ENCODE measurements around the gene PYGB. TPM values are rescaled to one million over a fixed set of nuclear protein-coding genes. Genes with fewer than 3 reads are reported as not detected.

The PYGB gene
- total and polyA plus RNA-seq, 4 experiments from 2014 or later, result 28.3 to 35.6 (median 34.2) TPM

DNA sequence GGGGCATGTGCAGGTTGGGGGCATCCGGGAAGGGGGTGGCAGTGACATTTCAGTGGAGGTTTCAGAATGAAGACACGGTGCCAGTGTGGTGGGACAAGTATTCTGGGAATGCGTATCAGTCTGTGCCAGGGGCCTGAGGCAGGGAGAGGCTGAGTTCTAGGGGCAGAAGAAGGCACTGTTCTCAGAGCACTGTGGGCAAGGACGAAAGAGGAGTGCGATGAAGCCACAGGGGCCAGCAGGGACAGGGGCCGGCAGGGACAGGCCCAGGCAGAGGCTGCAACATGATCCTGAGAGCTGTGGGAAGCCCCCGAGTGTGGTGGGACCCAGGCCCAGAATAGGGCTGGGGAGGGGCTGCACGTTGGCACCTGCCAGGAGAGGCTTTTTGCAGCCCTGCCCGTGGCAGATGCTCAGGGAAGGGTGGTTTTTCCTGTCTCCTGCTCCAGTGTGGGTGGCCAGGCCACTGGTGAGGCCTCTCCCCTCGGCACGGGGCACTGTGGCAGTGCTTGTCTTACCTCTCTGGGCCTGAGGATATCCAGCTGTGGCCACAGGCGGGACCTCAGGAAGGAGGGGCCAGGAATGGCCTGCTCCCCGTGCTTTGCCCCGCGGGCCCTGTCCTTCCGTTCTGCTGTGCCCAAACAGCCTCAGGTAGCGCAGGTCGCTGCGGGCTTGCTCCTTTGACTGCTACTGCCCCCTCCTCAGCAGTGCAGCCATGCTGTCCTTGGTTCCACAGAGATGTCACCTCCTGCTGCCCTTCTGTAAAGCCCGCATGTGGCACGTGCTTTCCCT lies 42.4 kb upstream of the PYGB start:
- CTCF ChIA-PET (ENCODE audit: partially characterized antibody), result no interaction called here
- DNase-seq, result no peak
- Mint-ChIP-seq H3K4me3 (no peak overlapping the region), H3K9me3 (no peaks in the 10 kb centered on the region), H3K4me1 (peaks cover 13 to 28% (median 24%) of the 10 kb centered on the region in 4 donors), H3K27me3 (no peaks in the 10 kb centered on the region), H3K27ac (peak overlapping the region in 3 of 7 donors; percentile 29 to 72 (median 62)), H3K36me3 (peaks cover 16 to 17% of the 10 kb centered on the region in 2 donors)
- Histone ChIP-seq H3K36me3 (ENCODE audit: insufficient read depth, low read length) (no peaks in the 10 kb centered on the region), H3K4me3 (ENCODE audit: low read length in 2 of 2) (no peak overlapping the region), H3K9me3 (ENCODE audit: control insufficient read depth in 1 of 2, low read length in 2 of 2) (no peaks in the 10 kb centered on the region), H3K4me1 (ENCODE audit: insufficient read depth, low read length) (no peaks in the 10 kb centered on the region), H3K27ac (ENCODE audit: low read depth, low read length) (no peak overlapping the region), H3K27me3 (ENCODE audit: insufficient read depth, low read length) (no peaks in the 10 kb centered on the region)
- intact Hi-C loops (cut with micrococcal nuclease), result no loop called here
- POLR2A ChIA-PET (ENCODE audit: partially characterized antibody), result interaction anchor here (2.2 kb wide), 1 partner anchor 10 kb away, joined by 11 read pairs; the partner anchor contains the start of gene ENTPD6

DNA sequence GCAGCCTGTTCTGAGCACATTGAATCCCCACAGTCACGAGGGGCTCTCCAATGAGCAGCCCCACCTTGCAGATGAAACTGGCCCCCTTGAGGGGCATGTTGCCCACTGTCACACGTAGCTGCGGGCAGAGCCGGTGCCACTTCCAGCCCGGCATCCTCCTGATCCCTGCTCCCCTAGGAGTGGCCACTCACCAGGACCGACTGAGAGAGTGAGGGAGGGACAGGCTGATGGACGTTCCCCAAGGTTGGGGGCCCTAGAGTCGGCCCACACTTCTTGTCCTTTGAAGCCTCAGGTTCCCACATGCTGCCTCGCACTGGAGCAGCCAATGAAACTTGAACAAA lies 41.9 kb upstream of the PYGB start:
- no peaks in the 10 kb centered on the region for H3K9me3 ChIP-seq (ENCODE audit: control insufficient read depth in 1 of 2, low read length in 2 of 2)
- DNase-seq, result no peak
- H3K27ac ChIP-seq (ENCODE audit: low read depth, low read length), result no peak overlapping the region
- intact Hi-C loops (cut with micrococcal nuclease), result no loop called here
- H3K4me3 ChIP-seq (ENCODE audit: low read length in 2 of 2), result no peak overlapping the region
- ChIA-PET POLR2A (ENCODE audit: partially characterized antibody) (no interaction called here), CTCF (ENCODE audit: partially characterized antibody) (no interaction called here)
- peaks cover 9 to 24% (median 18%) of the 10 kb centered on the region in 4 donors for H3K4me1 Mint-ChIP-seq
- no peaks in the 10 kb centered on the region for H3K27me3 ChIP-seq (ENCODE audit: insufficient read depth, low read length)
- H3K27ac Mint-ChIP-seq, result no peak overlapping the region
- H3K36me3 Mint-ChIP-seq, result peaks cover 17% of the 10 kb centered on the region in 2 donors
- H3K4me3 Mint-ChIP-seq, result no peak overlapping the region
- H3K36me3 ChIP-seq (ENCODE audit: insufficient read depth, low read length), result no peaks in the 10 kb centered on the region
- no peaks in the 10 kb centered on the region for H3K9me3 Mint-ChIP-seq
- no peaks in the 10 kb centered on the region for H3K4me1 ChIP-seq (ENCODE audit: insufficient read depth, low read length)
- H3K27me3 Mint-ChIP-seq, result no peaks in the 10 kb centered on the region

DNA sequence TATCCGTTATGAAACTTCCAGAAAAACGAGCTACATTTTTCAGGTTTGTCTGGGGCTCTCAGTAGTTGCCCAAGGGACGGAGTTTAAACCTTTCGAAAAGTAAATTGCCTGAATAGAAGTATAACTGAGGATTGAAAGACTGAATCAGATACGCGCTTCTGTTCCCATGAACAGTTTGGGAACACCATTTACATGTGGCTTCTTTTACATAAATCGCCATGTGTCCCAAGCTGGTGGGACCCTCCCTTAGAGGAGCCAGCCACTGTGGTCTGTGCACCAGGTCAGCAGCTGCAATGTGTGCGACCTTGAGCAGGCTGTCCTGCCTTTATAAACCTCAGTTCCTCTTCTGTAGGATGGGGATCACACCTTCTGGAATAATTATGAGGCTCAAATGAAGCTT lies 41.3 kb upstream of the PYGB start:
- Histone ChIP-seq H3K27ac (ENCODE audit: low read depth, low read length) (no peak overlapping the region), H3K27me3 (ENCODE audit: insufficient read depth, low read length) (no peaks in the 10 kb centered on the region), H3K4me1 (ENCODE audit: insufficient read depth, low read length) (no peaks in the 10 kb centered on the region), H3K9me3 (ENCODE audit: control insufficient read depth in 1 of 2, low read length in 2 of 2) (no peaks in the 10 kb centered on the region), H3K4me3 (ENCODE audit: low read length in 2 of 2) (no peak overlapping the region), H3K36me3 (ENCODE audit: insufficient read depth, low read length) (no peaks in the 10 kb centered on the region)
- DNase-seq, result no peak
- ChIA-PET CTCF (ENCODE audit: partially characterized antibody) (no interaction called here), POLR2A (ENCODE audit: partially characterized antibody) (no interaction called here)
- intact Hi-C loops (cut with micrococcal nuclease), result no loop called here
- peaks cover 21 to 23% of the 10 kb centered on the region in 2 donors for H3K36me3 Mint-ChIP-seq
- no peak overlapping the region for H3K4me3 Mint-ChIP-seq
- no peak overlapping the region for H3K27ac Mint-ChIP-seq
- no peaks in the 10 kb centered on the region for H3K27me3 Mint-ChIP-seq
- H3K9me3 Mint-ChIP-seq, result no peaks in the 10 kb centered on the region
- peaks cover 6 to 20% (median 15%) of the 10 kb centered on the region in 4 donors for H3K4me1 Mint-ChIP-seq

DNA sequence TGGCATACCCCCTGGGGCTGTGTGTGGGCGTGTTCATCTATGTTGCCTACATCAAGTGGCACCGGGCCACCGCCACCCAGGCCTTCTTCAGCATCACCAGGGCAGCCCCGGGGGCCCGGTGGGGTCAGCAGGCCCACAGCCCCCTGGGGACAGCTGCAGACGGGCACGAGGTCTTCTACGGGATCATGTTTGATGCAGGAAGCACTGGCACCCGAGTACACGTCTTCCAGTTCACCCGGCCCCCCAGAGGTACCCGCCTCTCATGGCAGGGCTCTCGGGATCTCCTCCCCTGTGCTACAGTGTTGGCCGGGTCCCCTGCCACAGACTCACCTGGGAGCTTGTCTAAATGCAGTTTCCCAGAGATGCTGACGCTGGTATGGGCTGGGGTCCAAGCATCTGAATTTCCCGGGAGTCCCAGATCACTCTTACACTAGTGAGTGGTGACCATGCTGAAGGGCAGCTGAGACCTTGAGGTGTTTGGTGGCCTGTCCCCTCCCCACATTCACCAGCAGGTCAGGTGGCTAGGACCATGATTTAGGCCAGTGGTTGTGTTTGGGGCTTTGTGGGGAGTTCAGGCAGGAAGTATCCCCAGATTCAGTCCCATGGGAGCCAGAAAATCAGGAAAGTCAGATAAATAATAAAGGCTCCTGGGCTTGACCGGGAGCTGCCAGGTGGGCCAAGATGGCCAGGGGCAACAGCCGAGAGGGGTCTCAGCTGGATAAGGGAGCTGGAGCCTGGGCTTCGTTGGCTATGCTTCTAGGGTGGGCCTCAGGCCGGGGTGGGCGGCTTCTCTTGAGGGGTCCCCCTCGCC lies 40.5 kb upstream of the PYGB start:
- ChIA-PET CTCF (ENCODE audit: partially characterized antibody) (no interaction called here), POLR2A (ENCODE audit: partially characterized antibody) (no interaction called here)
- Mint-ChIP-seq H3K27ac (no peak overlapping the region), H3K9me3 (no peaks in the 10 kb centered on the region), H3K4me1 (peaks cover 4 to 16% (median 10%) of the 10 kb centered on the region in 4 donors), H3K4me3 (no peak overlapping the region), H3K36me3 (peaks cover 22 to 31% of the 10 kb centered on the region in 2 donors), H3K27me3 (no peaks in the 10 kb centered on the region)
- H3K27me3 ChIP-seq (ENCODE audit: insufficient read depth, low read length), result no peaks in the 10 kb centered on the region
- intact Hi-C loops (cut with micrococcal nuclease), result no loop called here
- DNase-seq, result no peak
- no peak overlapping the region for H3K4me3 ChIP-seq (ENCODE audit: low read length in 2 of 2)
- no peaks in the 10 kb centered on the region for H3K4me1 ChIP-seq (ENCODE audit: insufficient read depth, low read length)
- H3K9me3 ChIP-seq (ENCODE audit: control insufficient read depth in 1 of 2, low read length in 2 of 2), result no peaks in the 10 kb centered on the region
- no peak overlapping the region for H3K27ac ChIP-seq (ENCODE audit: low read depth, low read length)
- H3K36me3 ChIP-seq (ENCODE audit: insufficient read depth, low read length), result peaks cover 7% of the 10 kb centered on the region

DNA sequence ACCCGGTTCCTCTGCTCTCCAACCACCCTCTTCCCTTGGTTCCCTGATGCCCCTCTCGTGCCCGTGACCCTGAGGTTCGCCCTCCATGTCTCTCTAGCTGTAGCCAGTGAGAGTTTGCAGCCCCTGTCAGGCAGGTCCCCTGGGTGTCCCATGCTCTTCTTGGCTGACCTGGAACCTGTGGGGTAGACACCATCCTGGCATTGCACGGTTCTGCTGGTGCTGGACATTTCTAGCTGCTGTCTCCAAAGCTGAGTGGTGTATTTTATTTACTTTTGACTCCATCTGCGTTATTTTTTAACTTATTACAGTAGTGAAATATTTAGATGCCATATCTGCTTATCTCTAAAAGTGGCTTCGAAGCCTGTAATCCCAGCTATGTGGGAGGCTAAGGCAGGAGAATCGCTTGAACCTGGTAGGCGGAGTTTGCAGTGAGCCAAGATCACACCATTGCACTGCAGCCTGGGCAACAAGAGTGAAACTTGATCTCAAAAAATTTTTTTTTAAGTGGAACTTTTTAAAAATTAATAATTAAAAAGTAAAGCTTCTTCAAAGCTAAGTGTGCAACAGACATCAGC lies 39.8 kb upstream of the PYGB start:
- Histone ChIP-seq H3K4me3 (ENCODE audit: low read length in 2 of 2) (no peak overlapping the region), H3K27ac (ENCODE audit: low read depth, low read length) (no peak overlapping the region), H3K36me3 (ENCODE audit: insufficient read depth, low read length) (peaks cover 7% of the 10 kb centered on the region), H3K27me3 (ENCODE audit: insufficient read depth, low read length) (no peaks in the 10 kb centered on the region), H3K9me3 (ENCODE audit: control insufficient read depth in 1 of 2, low read length in 2 of 2) (no peaks in the 10 kb centered on the region), H3K4me1 (ENCODE audit: insufficient read depth, low read length) (no peaks in the 10 kb centered on the region)
- no peak overlapping the region for H3K4me3 Mint-ChIP-seq
- H3K9me3 Mint-ChIP-seq, result no peaks in the 10 kb centered on the region
- ChIA-PET POLR2A (ENCODE audit: partially characterized antibody) (no interaction called here), CTCF (ENCODE audit: partially characterized antibody) (no interaction called here)
- peaks cover 18 to 31% of the 10 kb centered on the region in 2 donors for H3K36me3 Mint-ChIP-seq
- H3K27ac Mint-ChIP-seq, result no peak overlapping the region
- intact Hi-C loops (cut with micrococcal nuclease), result no loop called here
- no peaks in the 10 kb centered on the region for H3K27me3 Mint-ChIP-seq
- H3K4me1 Mint-ChIP-seq, result peaks cover 2 to 12% (median 5%) of the 10 kb centered on the region in 4 donors
- DNase-seq, result no peak

DNA sequence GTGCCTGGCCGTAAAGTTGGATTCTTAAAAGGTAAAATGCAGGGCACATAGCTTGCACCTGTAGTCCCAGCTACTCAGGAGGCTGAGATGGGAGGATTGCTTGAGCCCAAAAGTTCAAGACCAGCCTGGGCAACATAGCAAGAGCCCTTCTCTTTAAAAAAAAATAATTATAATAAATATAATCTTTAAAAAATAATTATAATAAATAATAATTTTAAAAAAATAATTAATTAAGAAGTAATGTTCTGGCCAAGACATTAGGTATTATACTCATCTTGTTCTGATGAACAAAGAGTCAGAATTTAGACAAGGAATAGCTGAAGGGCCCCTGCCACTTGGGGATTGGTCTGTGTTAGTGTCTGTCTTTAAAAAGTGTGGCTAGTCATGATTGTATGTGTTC lies 38.5 kb upstream of the PYGB start:
- Histone ChIP-seq H3K27me3 (ENCODE audit: insufficient read depth, low read length) (no peaks in the 10 kb centered on the region), H3K36me3 (ENCODE audit: insufficient read depth, low read length) (peaks cover 7% of the 10 kb centered on the region), H3K4me1 (ENCODE audit: insufficient read depth, low read length) (no peaks in the 10 kb centered on the region), H3K4me3 (ENCODE audit: low read length in 2 of 2) (no peak overlapping the region), H3K9me3 (ENCODE audit: control insufficient read depth in 1 of 2, low read length in 2 of 2) (no peaks in the 10 kb centered on the region), H3K27ac (ENCODE audit: low read depth, low read length) (no peak overlapping the region)
- intact Hi-C loops (cut with micrococcal nuclease), result no loop called here
- H3K4me1 Mint-ChIP-seq, result peaks cover 0 to 7% (median 0%) of the 10 kb centered on the region in 4 donors
- no peak overlapping the region for H3K27ac Mint-ChIP-seq
- peaks cover 14 to 40% of the 10 kb centered on the region in 2 donors for H3K36me3 Mint-ChIP-seq
- no peak overlapping the region for H3K4me3 Mint-ChIP-seq
- H3K9me3 Mint-ChIP-seq, result no peaks in the 10 kb centered on the region
- no peak for DNase-seq
- ChIA-PET CTCF (ENCODE audit: partially characterized antibody) (no interaction called here), POLR2A (ENCODE audit: partially characterized antibody) (no interaction called here)
- no peaks in the 10 kb centered on the region for H3K27me3 Mint-ChIP-seq

DNA sequence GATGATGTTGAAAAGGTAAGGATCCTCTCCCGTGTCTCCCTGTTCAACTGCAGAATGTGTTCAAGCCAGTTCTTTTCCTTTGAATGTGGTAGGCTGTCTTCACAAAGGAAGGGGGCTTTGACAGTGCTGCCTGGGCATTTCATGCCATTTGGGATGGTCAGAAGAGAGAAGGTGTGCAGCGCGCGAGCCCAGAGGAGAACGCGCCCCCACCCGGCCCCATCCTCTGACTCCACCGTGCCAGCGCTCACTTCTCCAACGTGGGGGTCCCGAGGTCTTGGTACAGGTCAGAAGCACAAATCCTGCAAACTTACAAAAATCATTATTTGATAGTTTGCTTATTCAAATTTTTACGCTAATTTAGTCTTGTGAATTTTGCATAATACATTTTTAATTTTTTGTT lies 38.0 kb upstream of the PYGB start:
- Mint-ChIP-seq H3K36me3 (peaks cover 14 to 44% of the 10 kb centered on the region in 2 donors), H3K4me3 (no peak overlapping the region), H3K4me1 (peaks cover 0 to 3% (median 0%) of the 10 kb centered on the region in 4 donors), H3K27ac (no peak overlapping the region), H3K9me3 (no peaks in the 10 kb centered on the region), H3K27me3 (no peaks in the 10 kb centered on the region)
- CTCF ChIA-PET (ENCODE audit: partially characterized antibody), result no interaction called here
- intact Hi-C loops (cut with micrococcal nuclease), result no loop called here
- DNase-seq, result no peak
- Histone ChIP-seq H3K9me3 (ENCODE audit: control insufficient read depth in 1 of 2, low read length in 2 of 2) (no peaks in the 10 kb centered on the region), H3K36me3 (ENCODE audit: insufficient read depth, low read length) (peaks cover 9% of the 10 kb centered on the region), H3K4me3 (ENCODE audit: low read length in 2 of 2) (no peak overlapping the region), H3K4me1 (ENCODE audit: insufficient read depth, low read length) (no peaks in the 10 kb centered on the region), H3K27ac (ENCODE audit: low read depth, low read length) (no peak overlapping the region), H3K27me3 (ENCODE audit: insufficient read depth, low read length) (no peaks in the 10 kb centered on the region)
- POLR2A ChIA-PET (ENCODE audit: partially characterized antibody), result no interaction called here

Data from CD4-positive, alpha-beta memory T cell (primary cell).